HG02759 (cell line): ENCODE measurements around the gene SLC5A6.

Source experiments
- ATAC-seq: cut with Tn5 transposase; IDR thresholded peaks from one replicate; pipeline ENCODE4 v1.9.1; 2021; ENCODE audit warnings: mild to moderate bottlenecking, moderate library complexity; ENCODE audit not compliant: unreplicated experiment

The SLC5A6 gene

GRCh38 chr2:27211943-27212625 lies at the start of gene SLC5A6, which contains the start of gene ATRAID:
TSS of gene SLC5A6 (minus strand) at chr2:27212268. CDS start at chr2:27207650, 4,618 bp downstream.
TSS of gene ATRAID (plus strand) at chr2:27212041. CDS start at chr2:27212369, 328 bp downstream.
- ATAC-seq, result peak; percentile 82

- ATAC-seq, result no peak
Observed at GRCh38 chr2:27261241-27261925, 49.3 kb upstream of the SLC5A6 start.

- no peak for ATAC-seq
Observed at GRCh38 chr2:27258051-27258450, 46.0 kb upstream of the SLC5A6 start.

- ATAC-seq, result no peak
Observed at GRCh38 chr2:27256855-27257454, 44.9 kb upstream of the SLC5A6 start.

- no peak for ATAC-seq
Observed at GRCh38 chr2:27255660-27256059, 43.6 kb upstream of the SLC5A6 start.

GRCh38 chr2:27255187-27255586 lies 43.1 kb upstream of the SLC5A6 start:
- ATAC-seq, result no peak

- no peak for ATAC-seq
Observed at GRCh38 chr2:27251766-27252165, 39.7 kb upstream of the SLC5A6 start.

- ATAC-seq, result no peak
Observed at GRCh38 chr2:27250652-27251379, 38.7 kb upstream of the SLC5A6 start.

GRCh38 chr2:27249891-27250651 lies 38.0 kb upstream of the SLC5A6 start:
- ATAC-seq, result peak; percentile 47

- no peak for ATAC-seq
Observed at GRCh38 chr2:27249159-27249890, 37.3 kb upstream of the SLC5A6 start.

GRCh38 chr2:27247893-27248292 lies 35.8 kb upstream of the SLC5A6 start:
- no peak for ATAC-seq

GRCh38 chr2:27245626-27246025 lies 33.6 kb upstream of the SLC5A6 start:
- ATAC-seq, result no peak

- no peak for ATAC-seq
Observed at GRCh38 chr2:27245116-27245515, 33.0 kb upstream of the SLC5A6 start.

- no peak for ATAC-seq
Observed at GRCh38 chr2:27243391-27244130, 31.5 kb upstream of the SLC5A6 start.

- no peak for ATAC-seq
Observed at GRCh38 chr2:27242614-27242951, 30.5 kb upstream of the SLC5A6 start.

GRCh38 chr2:27241761-27242613 lies 29.9 kb upstream of the SLC5A6 start:
- no peak for ATAC-seq

GRCh38 chr2:27240406-27240805 lies 28.3 kb upstream of the SLC5A6 start:
- ATAC-seq, result no peak

- ATAC-seq, result no peak
Observed at GRCh38 chr2:27238976-27239375, 26.9 kb upstream of the SLC5A6 start.
